Epidermal melanocyte (primary cell): ENCODE measurements around the gene INTS15.
A peak's percentile ranks its signal among the peaks of the same experiment; 100 is the strongest.
"Not testable (repeated sequence)": the region's sequence is repeated elsewhere in the genome, so short reads cannot be mapped to it uniquely, and the experiment has no call there.

ENCODE experiments used
- DNase-seq: peaks from one replicate; pipeline ENCODE4 v3.0.0; 2011; ENCODE audit warnings: low spot score; ENCODE audit not compliant: insufficient read length

Gene INTS15

GRCh38 chr7:6616854-6617643, 27.2 kb downstream of the INTS15 start:
- DNase-seq, result no peak

DNA sequence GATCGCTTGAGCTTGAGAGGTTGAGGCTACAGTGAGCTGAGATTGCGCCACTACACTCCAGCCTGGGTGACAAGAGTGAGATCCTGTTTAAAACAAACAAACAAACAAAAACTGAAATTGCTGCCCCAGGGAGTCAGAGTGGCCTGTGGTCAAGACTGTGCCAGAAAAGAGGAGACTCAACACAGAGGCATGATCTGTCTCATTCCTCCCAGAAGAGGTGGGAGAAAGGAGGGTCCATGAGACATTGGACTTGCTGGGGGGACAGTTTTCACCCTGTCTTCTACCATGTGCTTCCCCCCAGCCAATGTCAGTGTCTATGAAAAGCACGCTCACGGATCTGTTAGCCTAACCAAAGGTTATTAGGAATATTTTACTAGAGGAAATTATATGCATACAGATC, 28.8 kb downstream of the INTS15 start:
- no peak for DNase-seq

GRCh38 chr7:6619961-6620360, 30.1 kb downstream of the INTS15 start:
- DNase-seq, result no peak

DNA sequence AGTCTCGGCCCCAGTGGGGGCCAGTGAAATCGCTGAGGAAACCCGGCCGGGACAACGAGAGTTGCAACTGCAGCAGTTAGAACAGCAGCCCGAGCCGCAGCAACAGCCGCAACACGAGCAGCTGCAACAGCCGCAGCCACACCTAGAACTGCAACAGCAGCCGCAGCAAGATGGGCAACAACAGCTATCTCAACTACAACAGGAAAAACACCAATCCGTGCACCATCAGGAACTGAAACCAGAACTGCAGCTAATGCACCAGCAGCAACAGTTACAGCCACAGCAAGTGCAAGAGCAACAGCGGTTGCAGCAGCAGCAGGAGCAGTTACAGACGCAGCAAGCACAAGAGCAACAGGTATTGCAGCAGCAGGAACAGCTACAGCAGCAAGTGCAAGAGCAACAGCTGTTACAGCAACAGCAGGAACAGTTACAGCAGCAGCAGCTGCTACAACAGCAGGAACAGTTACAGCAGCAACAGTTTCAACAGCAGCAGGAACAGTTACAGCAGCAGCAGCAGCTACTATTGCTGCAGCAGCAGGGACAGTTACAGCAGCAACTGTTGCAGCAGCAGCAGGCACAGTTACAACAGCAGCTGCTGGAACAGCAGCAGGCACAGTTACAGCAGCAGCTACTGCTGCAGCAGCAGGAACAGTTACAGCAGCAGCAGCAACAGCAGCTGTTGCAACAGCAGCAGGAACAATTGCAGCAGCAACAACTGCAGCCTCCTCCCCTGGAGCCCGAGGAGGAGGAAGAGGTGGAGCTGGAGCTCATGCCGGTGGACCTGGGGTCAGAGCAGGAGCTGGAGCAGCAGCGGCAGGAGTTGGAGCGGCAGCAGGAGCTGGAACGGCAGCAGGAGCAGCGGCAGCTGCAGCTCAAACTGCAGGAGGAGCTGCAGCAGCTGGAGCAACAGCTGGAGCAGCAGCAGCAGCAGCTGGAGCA, 31.6 kb downstream of the INTS15 start:
- no peak for DNase-seq

DNA sequence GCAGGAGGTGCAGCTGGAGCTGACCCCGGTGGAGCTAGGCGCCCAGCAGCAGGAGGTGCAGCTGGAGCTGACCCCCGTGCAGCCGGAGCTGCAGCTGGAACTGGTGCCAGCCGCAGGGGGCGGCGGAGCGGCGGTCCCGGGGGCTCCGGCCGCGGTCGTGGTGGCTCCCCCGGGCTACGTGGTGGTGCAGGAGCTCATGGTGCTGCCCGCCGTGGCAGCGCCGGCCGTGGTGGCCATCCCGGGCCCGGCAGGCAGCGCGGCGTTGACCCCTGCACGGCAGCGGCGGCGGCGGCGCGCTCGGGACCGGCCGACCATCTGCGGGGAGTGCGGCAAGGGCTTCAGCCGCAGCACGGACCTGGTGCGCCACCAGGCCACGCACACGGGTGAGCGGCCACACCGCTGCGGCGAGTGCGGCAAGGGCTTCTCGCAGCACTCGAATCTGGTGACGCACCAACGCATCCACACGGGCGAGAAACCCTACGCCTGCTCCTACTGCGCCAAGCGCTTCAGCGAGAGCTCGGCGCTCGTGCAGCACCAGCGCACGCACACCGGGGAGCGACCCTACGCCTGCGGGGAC, 32.4 kb downstream of the INTS15 start:
- no peak for DNase-seq

DNA sequence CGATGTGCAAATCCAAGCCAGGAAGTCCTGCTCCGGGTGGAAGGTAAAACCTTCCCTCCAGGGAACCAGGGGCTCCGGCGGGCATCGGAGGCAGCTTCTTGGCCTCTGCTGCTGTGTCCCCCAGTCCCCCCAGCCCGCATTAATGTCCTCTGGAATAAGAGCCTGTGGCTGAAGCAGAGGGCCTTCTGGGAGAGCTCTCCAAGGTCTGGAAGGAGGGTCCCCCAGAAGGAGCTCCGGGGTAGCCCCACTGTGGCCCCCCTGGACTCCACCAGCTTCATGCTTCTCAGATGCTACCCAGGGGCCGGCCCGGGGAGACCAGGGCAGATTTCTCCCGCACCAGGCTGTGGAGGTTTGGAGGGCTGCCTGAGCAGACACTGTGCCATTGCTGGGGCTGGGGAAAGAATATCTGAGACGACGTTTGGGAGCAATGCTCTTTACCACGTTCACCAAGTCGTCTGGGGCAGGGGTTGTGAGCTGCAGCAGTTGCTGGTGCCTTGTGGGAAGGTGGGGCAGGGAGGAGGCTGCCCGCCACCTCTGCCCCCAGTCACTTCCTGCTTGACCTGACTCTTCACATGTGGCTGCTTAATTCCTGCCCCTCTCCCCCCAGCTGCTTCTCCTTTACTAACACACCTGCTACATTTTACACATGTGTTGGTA, 33.9 kb downstream of the INTS15 start:
- no peak for DNase-seq

DNA sequence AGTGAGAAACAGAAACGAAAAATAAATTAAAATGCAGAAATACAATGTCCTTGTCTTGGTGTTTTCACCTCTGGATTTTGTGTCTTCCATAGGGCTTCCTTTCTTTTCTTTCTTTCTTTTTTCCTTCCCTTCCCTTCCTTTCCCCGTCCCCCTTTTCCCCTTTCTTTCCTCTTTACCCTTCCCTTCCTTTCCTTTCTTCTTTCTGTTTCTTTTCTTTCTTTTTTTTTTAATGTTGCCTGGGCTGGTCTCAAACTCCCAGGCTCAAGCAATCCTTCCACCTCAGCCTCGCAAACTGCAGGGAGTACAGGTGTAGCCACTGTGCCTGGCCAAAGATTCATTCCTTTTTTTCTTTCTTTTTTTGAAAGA, 34.4 kb downstream of the INTS15 start:
- no peak for DNase-seq

- no peak for DNase-seq
Measured at GRCh38 chr7:6628045-6628444, 38.2 kb downstream of the INTS15 start.

DNA sequence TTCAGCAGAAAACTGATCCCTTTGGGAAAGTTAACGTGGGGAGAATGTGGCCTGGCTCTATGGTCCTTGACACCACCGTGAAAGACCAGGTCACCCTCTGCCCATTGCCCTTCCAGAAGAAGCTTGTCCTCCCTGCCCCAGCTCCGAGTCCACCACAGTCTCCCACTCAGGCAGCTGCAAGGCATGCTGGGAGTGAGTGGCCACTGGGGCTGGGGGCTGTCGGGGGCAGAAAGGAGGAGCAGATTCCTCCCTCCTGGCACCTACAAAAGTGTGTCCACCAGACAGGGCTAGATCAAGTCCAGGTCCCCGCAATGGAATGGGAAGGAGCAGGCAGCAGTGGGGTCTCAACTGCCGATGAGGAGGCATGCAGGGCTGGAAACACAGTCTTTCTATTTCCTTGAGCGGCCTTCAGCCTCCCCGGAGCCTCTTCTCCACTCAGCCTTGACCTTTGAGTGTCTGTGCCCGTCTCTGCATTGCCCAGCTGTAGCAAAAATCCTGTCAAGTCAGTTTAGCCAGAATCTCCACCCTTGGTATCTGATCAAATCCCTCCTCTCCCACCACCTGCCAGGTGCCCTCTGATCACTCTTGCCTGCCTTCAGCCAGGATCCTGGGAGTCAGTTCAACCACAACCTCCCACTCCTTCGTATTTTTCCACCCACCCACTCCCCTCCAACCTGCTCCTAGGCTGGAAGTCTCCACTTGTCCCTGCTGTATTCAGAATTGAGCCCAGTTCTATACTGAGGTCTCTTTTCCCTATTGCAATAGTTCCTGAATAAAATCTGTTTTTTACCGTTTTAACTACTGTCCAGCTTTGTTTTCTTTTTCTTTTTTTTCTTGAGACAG, 40.4 kb downstream of the INTS15 start:
- no peak for DNase-seq

DNA sequence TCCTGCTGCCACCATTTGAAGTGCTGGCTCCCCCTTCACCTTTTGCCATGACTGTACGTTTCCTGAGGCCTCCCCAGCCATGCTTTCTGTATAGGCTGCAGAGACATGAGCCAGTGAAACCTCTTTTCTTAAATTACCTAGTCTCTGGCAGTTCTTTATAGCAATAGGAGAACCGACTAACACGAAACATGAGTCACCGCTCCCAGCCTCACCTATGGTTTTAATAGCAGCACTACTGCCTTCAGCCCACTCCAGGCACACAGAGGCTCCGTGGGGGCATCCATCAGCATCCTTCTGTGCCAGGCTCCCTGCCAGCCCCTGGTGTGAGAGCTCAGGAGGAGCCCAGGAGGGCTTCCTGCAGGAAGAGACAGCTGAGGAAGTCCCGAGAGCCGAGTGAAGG, 41.8 kb downstream of the INTS15 start:
- DNase-seq, result no peak

DNA sequence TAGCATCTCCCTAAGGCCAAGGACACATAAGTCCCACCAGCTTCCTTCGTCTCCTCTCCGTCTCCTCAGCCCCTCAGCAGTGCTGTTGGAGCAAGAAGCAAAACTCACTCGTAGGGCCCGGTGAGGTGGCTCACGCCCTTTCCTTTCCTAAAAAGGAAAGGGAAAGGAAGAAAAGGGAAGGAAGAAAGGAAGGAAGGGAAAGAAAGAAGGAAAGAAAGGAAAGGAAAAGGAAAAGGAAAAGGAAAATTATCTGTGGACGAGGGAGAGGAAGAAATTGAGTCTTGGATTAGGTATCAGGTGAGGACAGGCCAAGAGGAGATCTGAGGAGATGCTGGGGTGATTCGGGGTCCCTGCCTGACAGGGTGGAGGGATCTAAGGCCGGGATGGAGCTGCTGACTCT, 44.2 kb downstream of the INTS15 start:
- no peak for DNase-seq

DNA sequence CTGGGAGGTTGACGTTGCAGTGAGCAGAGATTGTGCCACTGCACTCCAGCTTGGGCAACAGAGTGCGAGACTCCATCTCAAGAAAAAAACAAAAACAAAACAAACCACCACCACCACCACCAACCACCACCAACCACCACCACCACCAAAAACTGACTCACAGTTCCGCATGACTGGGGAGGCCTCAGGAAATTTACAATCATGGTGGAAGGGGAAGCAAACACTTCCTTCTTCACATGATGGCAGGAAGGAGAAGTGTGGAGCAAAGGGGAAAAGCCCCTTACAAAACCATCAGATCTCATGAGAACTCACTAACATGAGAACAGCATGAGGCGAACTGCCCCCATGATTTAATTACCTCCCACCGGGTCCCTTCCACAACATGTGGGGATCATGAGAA, 45.1 kb downstream of the INTS15 start:
- DNase-seq, result not testable (repeated sequence)

DNA sequence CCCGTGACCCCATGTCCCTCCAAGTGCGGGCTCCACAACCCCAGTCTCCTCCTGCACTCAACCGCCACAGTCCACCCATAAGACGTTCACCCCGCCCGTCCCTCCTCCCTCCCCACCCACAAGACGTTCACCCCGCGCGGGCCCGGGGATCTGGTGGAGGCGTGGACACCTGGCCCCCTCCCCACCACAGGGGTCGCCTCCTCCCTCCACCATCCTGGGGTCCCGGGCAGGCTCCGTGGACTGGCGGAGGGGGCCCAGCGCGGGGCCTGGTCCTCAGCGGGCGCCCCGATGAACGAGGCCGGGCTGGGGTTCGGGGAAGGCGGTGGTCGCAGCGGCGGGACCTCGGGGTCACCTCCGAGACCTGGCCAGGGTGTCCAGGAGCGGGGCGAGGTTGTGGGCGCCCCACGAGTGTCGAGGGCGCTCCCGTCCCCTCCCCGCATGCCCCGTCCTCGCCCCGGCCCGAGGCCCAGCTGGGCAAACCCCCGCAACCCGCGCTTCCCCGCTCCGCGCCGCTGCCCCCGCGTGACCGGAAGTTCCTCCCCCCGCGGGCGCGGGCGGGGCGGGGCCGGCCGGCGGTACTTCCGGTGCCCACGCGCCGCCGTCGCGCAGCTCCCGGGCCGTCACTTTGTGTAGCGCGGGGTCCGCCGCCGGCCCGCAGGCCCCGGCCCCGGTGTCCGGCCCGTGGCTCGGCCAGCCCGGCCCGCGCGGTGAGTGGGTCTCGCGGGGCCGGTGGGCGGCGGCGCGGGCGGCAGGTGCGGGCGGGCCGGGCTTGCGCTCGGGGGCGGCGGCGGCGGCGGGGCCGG, 47.1 kb downstream of the INTS15 start, which contains the start of gene ZNF316:
Gene ZNF316 (plus strand): TSS at position 578 of the 803 bp plus-strand sequence. CDS start 5,092 bp downstream, outside the sequence.
- DNase-seq, result peak; percentile 88

DNA sequence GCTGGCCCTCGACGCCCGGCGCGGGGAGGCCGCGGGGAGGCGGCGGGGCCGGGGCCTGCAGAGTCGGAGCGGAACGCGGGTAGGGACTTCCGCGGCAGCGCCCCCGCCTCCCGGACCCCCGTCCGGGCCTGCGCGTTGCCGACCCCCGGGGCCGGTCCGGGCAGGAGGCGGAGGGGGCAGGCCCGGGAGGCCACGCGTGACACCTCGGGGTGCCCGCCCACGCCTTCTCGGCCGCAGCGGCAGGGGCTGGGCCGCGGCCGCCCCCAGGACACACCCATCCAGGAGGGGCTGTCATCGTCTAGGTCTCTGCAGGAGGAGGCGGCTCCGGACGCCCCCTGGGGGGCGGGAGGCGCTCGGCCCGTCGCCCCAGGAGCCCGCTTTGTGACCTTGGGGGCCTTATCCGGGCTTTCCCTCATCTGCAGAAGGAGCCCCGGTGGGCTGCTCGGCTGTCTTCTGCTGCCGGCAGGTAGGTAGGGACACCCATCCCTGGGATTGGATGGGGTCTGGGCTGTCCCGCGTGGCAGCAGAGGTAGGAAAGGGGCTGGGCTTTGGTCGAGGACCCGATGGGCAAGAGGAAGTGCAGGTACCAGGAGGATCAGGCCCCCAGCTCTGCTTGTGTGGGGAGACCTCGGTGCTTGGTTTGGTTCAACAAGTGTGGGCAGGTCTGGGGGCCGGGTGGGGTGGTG, 47.9 kb downstream of the INTS15 start:
- DNase-seq, result no peak

GRCh38 chr7:6639032-6639431, 49.2 kb downstream of the INTS15 start:
- no peak for DNase-seq

- no peak for DNase-seq
Measured at GRCh38 chr7:6639627-6640026, 49.8 kb downstream of the INTS15 start.

DNA sequence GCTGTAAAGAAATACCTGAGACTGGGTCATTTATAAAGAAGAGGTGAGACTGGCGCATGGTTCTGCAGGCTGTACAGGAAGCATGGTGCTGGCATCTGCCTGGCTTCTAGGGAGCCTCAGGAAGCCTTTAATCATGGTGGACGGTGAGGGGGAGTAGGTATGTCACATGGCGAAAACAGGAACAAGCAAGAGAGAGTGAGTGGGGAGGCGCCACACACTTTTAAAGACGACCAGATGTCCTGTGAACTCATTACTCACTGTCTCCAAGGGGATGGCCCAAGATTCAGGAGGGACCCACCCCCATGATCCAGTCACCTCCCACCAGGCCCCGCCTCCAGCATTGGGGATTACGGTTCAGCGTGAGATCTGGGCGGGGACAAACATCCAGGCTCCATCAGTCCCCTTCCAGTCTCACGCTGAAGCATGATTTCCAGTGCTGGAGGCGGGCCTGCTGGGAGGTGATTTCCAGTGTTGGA, 50.5 kb downstream of the INTS15 start:
- DNase-seq, result no peak

DNA sequence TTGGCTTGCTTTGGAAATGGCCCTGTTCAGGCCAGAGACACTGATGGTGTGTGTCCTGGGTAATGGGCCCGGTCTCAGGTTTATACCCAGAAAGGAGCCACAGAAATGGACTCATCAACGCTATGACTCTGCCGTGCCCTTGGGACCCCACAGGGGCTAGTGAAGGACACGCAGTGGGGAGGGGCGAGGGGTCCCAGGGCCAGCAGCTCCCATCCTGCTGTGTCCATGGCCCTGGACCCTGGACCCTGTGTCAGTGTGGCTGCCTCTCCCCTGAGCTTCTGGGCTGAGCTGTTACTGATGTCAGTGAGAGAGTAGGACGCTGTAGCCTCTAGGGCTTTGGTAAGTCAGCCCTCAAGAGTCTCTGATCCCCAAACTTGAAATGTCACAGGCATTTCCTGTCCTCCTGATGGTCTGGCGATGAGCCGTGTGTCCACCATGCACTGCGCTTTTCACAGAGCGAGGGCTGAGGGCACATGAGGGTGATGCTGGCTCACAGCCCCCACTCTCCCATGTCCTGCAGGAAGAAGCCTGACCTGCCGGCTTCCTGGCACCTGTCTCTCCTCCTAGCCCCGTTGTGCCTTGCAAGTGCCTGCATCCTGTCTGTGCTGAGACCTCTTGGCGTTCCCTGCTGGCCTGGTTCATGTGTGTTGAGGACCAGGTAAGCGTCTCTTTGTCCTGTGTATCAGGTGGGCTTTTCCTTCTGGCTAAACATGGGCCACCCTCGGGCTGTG, 51.6 kb downstream of the INTS15 start:
- DNase-seq, result no peak
